DMS 273 treated with DMSO at 0.1 percent for 48 hours (cell line): ENCODE data around the gene SPINT1.
A peak's percentile ranks its signal among the peaks of the same experiment; 100 is the strongest.

ENCODE experiments used
- DNase-seq: peaks from one replicate; lab custom pipeline; 2025; lab: John Stamatoyannopoulos, UW

Gene SPINT1

DNA sequence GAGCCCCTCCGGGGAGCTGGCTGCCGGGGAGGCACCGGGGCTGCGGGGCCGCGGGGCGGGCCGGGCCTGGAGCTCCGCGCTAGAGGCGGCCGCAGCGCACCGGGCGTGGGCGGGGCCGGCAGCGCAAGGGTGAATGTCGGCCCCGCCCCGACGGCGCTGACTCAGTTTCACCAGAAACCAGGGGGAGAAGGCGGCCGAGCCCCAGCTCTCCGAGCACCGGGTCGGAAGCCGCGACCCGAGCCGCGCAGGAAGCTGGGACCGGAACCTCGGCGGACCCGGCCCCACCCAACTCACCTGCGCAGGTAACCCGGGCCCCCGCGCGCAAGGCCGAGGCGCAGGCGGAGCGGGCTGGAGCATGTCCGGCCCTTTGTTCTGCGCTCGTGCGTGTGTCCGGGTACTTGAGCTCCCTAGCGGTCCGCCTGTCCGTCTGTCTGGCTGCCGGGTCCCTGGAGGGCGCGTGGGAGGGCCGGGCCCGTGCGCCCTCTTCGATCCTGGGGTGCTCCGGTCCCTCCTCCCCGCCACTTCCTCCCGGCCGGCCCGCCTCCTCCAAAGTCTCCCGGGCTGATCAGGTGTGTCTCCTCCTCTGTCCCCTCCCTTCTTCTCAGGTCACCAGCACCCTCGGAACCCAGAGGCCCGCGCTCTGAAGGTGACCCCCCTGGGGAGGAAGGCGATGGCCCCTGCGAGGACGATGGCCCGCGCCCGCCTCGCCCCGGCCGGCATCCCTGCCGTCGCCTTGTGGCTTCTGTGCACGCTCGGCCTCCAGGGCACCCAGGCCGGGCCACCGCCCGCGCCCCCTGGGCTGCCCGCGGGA is at the start of gene SPINT1:
TSS of gene SPINT1 (plus strand) at position 164 of the 811 bp plus-strand sequence. CDS start at position 671, 507 bp downstream.
- DNase-seq, result no peak

- no peak for DNase-seq
Observed at GRCh38 chr15:40796041-40796440, 47.8 kb upstream of the SPINT1 start.

DNA sequence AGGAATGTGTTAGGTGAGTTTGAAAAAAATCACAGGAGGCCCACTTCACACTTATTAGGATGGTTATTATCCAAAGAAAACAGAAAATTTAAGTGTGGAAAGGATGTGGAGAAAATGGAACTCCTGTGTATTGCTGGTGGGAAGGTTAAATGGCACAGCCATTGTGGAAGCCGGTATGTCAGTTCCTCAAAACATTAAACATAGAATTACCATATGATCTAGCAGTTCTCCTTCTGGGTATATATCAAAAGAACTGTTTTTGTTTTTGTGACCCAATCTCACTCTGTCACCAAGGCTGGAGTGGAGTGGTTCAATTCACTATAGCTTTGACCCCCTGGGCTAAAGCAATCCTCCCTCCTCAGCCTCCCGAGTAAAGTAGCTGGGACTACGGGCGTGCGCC is 47.3 kb upstream of the SPINT1 start:
- DNase-seq, result no peak

DNA sequence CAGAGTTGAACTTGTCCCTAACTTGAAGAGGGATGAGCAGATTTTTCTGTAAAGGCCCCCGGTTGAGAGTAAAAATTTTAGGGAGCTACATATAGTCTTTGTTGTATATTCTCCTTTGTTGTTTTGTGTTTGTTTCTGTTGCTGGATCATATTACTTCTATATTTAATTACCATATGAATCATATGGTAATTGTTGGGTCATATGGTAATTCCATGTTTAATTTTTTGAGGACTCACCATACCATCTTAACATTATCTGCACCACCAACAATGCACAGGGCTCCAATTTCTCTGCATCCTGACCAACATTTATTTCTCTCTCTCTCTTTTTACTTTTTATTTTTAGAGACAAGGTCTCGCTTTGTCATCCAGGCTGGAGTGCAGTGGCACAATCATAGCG is 44.3 kb upstream of the SPINT1 start:
- no peak for DNase-seq

- DNase-seq, result no peak
Observed at GRCh38 chr15:40803076-40803475, 40.8 kb upstream of the SPINT1 start.

DNA sequence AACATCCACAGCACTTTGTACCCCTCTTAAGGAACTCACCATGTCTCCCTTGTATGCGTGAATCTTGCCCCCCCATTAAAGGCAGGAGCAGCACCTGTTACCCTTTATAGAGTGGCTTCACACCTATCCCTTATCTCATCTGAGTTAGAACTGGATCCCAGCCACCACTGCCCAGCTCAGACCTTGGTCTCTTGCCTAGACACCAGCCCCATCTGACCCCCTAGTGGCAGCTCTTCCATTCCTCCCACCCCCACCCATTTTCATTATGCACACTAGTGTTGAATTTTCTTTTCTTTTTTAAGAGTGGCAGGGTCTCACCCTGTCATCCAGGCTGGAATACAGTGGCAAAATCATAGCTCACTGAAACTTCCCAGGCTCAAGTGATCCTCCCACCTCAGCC is 40.2 kb upstream of the SPINT1 start:
- no peak for DNase-seq

GRCh38 chr15:40806672-40807027 is 37.2 kb upstream of the SPINT1 start:
- DNase-seq, result no peak

DNA sequence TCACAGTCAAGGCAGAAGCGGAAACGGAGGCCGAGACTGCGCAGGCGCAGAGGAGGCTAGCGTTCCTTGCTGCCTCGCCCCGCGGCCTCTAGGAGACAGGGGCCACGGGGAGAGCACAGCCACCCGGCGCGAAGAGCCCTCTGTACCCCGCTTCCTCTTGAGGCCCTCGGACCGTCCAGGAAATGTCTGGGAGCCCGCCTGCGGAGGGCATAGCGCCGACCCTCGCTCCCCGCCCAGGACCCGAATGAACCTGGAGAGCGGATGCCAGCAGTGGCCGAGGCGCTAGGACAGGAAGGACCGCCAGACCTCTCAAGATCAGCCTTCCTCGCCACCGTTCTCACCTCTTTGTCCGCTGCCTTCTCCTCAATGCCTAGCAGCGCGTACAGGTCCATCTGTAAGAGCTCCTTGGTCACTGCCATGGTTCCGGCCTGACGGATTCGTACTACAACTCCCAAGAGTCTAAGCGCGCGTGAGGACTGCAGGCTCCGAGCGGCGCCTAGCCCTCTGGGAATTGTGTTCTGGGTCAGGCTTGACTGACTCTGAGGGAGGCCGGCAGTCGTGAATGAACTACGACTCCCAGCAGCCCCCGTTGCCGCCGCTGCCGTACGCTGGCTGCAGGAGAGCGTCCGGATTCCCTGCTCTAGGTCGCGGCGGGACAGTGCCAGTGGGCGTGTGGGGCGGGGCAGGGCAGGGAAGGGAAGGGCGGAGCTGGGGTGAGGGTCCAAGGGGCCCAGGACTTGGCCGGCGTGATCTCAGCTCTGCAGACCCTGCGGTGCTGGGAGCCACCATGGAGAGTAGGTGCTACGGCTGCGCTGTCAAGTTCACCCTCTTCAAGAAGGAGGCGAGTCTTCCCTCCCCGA is 36.6 kb upstream of the SPINT1 start, which contains the start of the genes DNAJC17 and ZFYVE19:
TSS of gene DNAJC17 (minus strand) at position 446 of the 860 bp plus-strand sequence. CDS start at position 419, 27 bp downstream.
TSS of gene ZFYVE19 (plus strand) at position 62 of the 860 bp plus-strand sequence. CDS start at position 563, 501 bp downstream.
- peak; percentile 90 for DNase-seq

GRCh38 chr15:40807888-40808461 is 35.9 kb upstream of the SPINT1 start:
- no peak for DNase-seq

DNA sequence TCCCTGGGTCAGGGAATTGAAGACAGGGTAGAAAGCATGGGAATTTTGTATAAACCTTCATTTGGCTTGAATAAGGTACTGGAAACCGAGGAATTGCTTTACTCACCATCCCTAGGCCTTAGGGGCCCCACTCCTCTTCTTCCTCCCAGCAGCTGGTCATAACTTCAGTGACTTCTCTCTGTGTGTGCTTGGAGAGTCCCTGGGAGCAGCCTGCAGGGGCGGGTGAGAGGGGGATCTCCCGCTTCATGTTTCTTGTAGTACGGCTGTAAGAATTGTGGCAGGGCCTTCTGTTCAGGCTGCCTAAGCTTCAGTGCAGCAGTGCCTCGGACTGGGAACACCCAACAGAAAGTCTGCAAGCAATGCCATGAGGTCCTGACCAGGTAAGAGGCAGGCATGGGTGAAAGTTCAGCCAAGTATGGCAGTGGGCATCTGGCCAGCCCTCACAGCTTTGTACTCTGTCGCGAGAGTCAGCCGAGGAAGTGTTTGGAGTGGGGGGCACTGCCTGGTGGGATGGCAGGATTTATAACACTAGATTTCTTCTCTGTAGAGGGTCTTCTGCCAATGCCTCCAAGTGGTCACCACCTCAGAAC is 34.9 kb upstream of the SPINT1 start:
- no peak for DNase-seq

- DNase-seq, result no peak
Observed at GRCh38 chr15:40812721-40813425, 31.0 kb upstream of the SPINT1 start.

DNA sequence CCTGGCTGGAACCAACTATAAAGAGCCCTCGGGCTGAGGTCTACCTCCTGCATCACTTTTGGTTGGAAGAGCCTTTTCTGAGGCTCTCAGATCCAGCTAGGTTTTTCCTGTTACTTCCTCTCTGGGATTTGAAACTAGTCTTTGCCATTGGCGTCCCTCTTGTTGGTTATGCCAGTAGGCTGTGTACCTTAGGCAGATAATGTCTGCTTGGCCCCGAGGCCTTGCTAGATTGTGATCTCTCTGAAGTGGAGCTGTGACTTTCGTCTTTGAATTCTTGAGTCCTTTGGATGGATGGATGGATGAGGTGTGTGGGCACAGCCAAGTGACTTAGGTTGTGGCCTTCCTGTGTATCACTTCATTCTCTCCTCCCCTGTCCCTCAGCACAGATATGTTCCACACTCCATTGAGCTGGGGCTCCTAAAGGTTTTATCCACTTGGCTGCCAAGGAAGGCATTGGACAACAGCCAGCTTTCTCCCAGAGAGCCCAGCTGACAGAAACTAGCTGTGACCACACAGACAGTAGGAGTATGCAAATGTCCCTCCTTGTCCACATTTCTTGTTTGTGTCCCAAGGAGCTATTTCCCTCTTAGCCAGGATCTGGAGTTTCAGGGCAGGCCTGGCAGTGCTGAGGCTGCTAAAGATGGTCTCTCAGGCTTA is 28.7 kb upstream of the SPINT1 start:
- no peak for DNase-seq

DNA sequence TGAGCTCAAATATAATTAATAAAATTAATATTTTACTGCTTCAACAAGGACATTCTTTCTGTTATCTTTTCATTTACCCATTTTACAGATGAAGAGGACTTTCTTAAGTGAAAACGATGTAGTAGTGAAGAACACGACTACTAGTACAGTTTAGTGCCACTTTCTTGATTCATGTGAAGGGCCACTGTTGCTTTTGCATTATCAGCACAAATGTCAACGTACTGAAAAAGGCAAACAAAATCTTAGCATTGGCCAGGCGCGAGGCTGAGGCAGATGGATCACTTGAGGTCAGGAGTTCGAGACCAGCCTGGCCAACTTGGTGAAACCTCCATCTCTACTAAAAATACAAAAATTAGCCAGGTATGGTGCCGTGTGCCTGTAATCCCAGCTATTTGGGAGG is 24.8 kb upstream of the SPINT1 start:
- DNase-seq, result no peak

DNA sequence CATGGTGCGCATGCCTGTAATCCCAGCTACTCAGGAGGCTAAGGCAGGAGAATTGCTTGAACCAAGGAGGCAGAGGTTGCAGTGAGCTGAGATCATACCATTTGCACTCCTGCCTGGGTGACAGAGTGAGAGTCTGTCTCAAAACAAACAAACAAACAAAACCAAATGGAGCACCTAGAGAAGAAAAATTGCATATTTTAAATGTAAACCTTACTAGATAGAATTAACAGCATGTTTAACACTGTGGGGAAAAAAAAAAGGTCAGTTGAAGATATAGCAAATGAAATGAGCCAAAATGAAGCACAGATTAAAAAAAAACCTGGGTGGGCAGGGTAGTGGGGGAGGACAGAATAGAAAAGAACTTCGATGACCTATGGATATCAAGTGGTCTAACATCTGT is 22.7 kb upstream of the SPINT1 start:
- DNase-seq, result no peak

DNA sequence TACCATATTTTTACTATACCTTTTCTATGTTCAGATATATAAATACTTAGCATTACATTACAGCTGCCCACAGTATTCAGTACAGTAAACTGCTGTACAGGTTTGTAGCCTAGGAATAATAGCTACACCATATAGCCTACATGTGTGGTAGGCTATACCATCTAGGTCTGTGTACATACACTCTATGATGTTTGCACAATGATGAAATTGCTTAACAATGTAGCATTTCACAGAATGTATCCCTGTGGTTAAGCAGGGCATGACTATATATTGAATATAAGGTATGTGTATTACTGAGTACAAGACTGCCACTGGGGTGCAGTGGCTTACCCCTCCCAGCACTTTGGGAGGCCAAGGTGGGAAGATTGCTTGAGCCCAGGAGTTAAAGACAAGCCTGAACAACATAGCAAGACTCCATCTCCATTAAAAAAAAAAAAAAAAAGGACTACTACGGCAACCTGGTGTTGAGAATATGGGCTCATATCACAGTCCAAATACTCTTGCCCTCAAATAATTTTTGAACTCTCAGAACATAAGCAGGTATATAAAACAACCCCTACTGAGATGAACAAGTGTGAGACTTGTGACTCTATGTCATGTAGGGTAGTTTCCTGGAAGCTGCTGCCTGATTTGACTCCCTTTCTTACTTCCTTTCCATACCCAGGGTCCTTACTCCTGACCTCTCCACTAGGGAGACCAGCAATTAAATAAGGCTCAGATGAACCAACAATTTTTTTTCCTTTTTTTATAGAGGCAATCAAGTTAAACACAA is 20.1 kb upstream of the SPINT1 start:
- no peak for DNase-seq

DNA sequence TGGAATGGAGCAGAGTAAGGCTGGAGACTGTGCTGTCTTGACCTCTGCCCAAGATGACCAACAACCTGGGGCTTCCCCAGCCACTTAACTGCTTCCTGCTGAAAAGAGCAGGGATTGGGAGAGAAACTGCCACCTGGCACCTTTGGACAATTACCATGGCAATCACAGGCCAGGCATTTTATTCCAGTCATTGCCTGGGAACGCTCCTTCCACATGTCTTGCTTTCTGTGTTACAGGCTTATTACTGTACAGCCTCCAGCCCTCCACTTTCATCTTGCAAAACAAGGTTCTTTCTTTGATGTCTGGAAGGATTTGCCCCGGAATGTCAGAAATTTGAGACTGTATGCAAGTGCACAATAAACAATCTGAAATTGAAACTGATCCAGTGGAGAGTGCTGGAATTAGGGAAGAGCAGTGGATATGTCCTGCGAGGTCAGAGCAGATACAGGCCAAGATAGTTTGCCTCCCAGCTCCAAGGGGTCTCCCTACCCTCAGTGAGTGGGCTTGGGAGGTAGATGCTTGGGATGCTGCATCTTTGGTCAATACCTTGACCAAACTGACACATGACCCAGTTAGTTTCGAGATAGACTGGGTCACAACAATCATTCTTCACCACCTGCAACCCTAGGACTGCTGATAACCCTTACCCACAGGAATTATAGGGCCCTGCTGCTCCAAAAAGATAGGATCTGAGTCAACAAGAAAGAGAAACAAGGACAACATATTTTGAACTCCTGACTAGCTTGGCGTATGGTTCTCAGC is 18.0 kb upstream of the SPINT1 start:
- no peak for DNase-seq

DNA sequence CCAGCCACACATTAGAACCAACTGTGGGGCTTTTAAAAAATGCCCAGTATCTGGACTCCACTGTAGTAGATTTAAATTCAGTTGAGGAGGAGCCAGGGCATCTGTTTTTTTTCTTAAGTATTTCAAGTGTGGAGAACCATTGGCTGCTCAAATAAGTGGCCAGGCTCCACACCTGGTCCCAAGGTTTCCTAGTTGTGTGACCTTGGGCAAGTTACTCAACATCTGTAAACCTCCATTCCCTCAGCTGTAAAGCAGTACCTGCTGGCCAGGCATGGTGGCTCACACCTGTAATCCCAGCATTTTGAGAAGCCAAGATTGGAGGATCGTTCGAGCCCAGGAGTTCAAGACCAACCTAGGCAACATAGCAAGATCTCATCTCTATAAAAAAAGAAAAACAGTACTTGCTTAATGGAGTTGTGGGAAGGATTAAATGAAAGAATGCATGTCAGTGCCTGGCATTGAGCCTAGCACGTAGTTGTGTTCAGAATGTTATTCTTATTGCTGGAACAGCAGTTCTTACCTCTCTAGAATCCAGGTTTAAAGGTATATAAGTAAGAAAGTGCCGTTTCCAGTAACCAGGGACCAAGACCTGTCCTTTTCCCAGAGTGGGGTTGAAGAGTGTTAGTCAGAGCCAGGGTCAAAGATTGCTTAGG is 17.3 kb upstream of the SPINT1 start:
- no peak for DNase-seq

- no peak for DNase-seq
Observed at GRCh38 chr15:40828447-40829036, 15.3 kb upstream of the SPINT1 start, which contains the start of gene PPP1R14D. Gene PPP1R14D, minus strand, starts transcription at chr15:40828708. Its CDS starts 67 bp downstream, at chr15:40828641.
